DOHH2 (cell line): Measurements from ENCODE around the gene TUG1.

Experiments used
- H3F3A ChIP-seq: fragments of 200-600 bp; sonication (generic), shearing (Covaris generic); 2 replicates; pipeline ENCODE4 v1.6.0; 2016; ENCODE audit warnings: antibody characterized with exemption, mild to moderate bottlenecking; ENCODE audit not compliant: control insufficient read depth, insufficient read depth
- H3K27ac ChIP-seq: fragments of 200-600 bp; sonication (generic); 2 replicates; pipeline ENCODE4 v1.5.1; 2014; ENCODE audit warnings: low read depth, mild to moderate bottlenecking, low read length, moderate library complexity
- H3K27me3 ChIP-seq: fragments of 200-600 bp; sonication (generic); 2 replicates; pipeline ENCODE4 v1.6.1; 2014; ENCODE audit warnings: mild to moderate bottlenecking, low read length, mixed read lengths; ENCODE audit not compliant: control insufficient read depth
- H3K36me3 ChIP-seq: fragments of 200-600 bp; sonication (generic); 2 replicates; pipeline ENCODE4 v1.6.1; 2014; ENCODE audit warnings: mild to moderate bottlenecking, low read length, moderate library complexity, mixed read lengths; ENCODE audit not compliant: control insufficient read depth
- H3K4me1 ChIP-seq: fragments of 200-600 bp; sonication (generic); 2 replicates; pipeline ENCODE4 v1.6.1; 2014; ENCODE audit warnings: mild to moderate bottlenecking, low read length, mixed read lengths; ENCODE audit not compliant: control insufficient read depth
- H3K4me2 ChIP-seq: fragments of 200-600 bp; sonication (generic); 2 replicates; pipeline ENCODE4 v1.6.0; 2014; ENCODE audit warnings: mild to moderate bottlenecking, low read length, moderate library complexity
- H3K4me3 ChIP-seq: fragments of 200-600 bp; sonication (generic); 2 replicates; pipeline ENCODE4 v1.5.1; 2014; ENCODE audit warnings: mild to moderate bottlenecking, low read length, mixed read lengths
- H3K79me2 ChIP-seq: fragments of 200-600 bp; sonication (generic); 2 replicates; pipeline ENCODE4 v1.6.1; 2014; ENCODE audit warnings: mild to moderate bottlenecking, low read length, mixed read lengths; ENCODE audit not compliant: control insufficient read depth
- H3K9me2 ChIP-seq: fragments of 200-600 bp; sonication (generic); replicated peaks from 2 replicates; pipeline ENCODE4 v1.6.1; 2014; ENCODE audit warnings: mild to moderate bottlenecking, low read length, mixed read lengths; ENCODE audit not compliant: control insufficient read depth
- H3K9me3 ChIP-seq: fragments of 200-600 bp; sonication (generic); 2 replicates; pipeline ENCODE4 v1.6.1; 2014; ENCODE audit warnings: antibody characterized with exemption, low read length, mixed read lengths; ENCODE audit not compliant: control insufficient read depth, insufficient read depth
- H4K20me1 ChIP-seq: fragments of 200-600 bp; sonication (generic); 2 replicates; pipeline ENCODE4 v1.6.0; 2014; ENCODE audit warnings: low read depth, mild to moderate bottlenecking, antibody characterized with exemption, low read length, moderate library complexity; ENCODE audit not compliant: control insufficient read depth, insufficient read depth
- CTCF ChIP-seq: fragments of 200-600 bp; sonication (generic); IDR thresholded peaks from one replicate; pipeline ENCODE4 v1.5.1; 2014; ENCODE audit warnings: antibody characterized with exemption, mild to moderate bottlenecking, low read depth, low read length; ENCODE audit not compliant: poor library complexity, severe bottlenecking
- EZH2phosphoT487 ChIP-seq: fragments of 200-600 bp; sonication (generic); IDR thresholded peaks from 2 replicates; pipeline ENCODE4 v1.6.1; 2017; ENCODE audit warnings: borderline replicate concordance, mild to moderate bottlenecking, antibody characterized with exemption, low read length, moderate library complexity, mixed read lengths

Gene TUG1

GRCh38 chr22:31020334-31020733 lies 51.3 kb downstream of the TUG1 start:
- Histone ChIP-seq H3K27ac (no peak overlapping the region), H3K79me2 (no peaks in the 10 kb centered on the region), H3K4me3 (no peak overlapping the region), H4K20me1 (no peaks in the 10 kb centered on the region), H3K36me3 (no peaks in the 10 kb centered on the region), H3K4me1 (no peaks in the 10 kb centered on the region), H3F3A (no peaks in the 10 kb centered on the region), H3K9me3 (no peaks in the 10 kb centered on the region), H3K4me2 (no peak overlapping the region), H3K27me3 (no peaks in the 10 kb centered on the region), H3K9me2 (no peaks in the 10 kb centered on the region)
- no peak for TF ChIP-seq CTCF
- no peak for TF ChIP-seq EZH2phosphoT487

GRCh38 chr22:31022516-31022915 lies 53.5 kb downstream of the TUG1 start:
- TF ChIP-seq EZH2phosphoT487 (no peak), CTCF (no peak)
- no peak overlapping the region for H3K4me2 ChIP-seq
- H3K27me3 ChIP-seq = no peaks in the 10 kb centered on the region
- no peak overlapping the region for H3K27ac ChIP-seq
- H3K9me3 ChIP-seq = no peaks in the 10 kb centered on the region
- H4K20me1 ChIP-seq = no peaks in the 10 kb centered on the region
- no peaks in the 10 kb centered on the region for H3K4me1 ChIP-seq
- H3K9me2 ChIP-seq = no peaks in the 10 kb centered on the region
- no peak overlapping the region for H3K4me3 ChIP-seq
- no peaks in the 10 kb centered on the region for H3K79me2 ChIP-seq
- no peaks in the 10 kb centered on the region for H3F3A ChIP-seq
- no peaks in the 10 kb centered on the region for H3K36me3 ChIP-seq
